ENCODE data around the gene STARD9. TPM values are rescaled to one million over a fixed set of nuclear protein-coding genes. Genes with fewer than 3 reads are reported as not detected.

The STARD9 gene
- total and polyA plus RNA-seq, 2 of the 13 experiments (the other 11 are each of a cell fraction or from before 2014, with no cell fraction given): 5.3 to 7.5 TPM

- TF ChIP-seq, protein P1, sequence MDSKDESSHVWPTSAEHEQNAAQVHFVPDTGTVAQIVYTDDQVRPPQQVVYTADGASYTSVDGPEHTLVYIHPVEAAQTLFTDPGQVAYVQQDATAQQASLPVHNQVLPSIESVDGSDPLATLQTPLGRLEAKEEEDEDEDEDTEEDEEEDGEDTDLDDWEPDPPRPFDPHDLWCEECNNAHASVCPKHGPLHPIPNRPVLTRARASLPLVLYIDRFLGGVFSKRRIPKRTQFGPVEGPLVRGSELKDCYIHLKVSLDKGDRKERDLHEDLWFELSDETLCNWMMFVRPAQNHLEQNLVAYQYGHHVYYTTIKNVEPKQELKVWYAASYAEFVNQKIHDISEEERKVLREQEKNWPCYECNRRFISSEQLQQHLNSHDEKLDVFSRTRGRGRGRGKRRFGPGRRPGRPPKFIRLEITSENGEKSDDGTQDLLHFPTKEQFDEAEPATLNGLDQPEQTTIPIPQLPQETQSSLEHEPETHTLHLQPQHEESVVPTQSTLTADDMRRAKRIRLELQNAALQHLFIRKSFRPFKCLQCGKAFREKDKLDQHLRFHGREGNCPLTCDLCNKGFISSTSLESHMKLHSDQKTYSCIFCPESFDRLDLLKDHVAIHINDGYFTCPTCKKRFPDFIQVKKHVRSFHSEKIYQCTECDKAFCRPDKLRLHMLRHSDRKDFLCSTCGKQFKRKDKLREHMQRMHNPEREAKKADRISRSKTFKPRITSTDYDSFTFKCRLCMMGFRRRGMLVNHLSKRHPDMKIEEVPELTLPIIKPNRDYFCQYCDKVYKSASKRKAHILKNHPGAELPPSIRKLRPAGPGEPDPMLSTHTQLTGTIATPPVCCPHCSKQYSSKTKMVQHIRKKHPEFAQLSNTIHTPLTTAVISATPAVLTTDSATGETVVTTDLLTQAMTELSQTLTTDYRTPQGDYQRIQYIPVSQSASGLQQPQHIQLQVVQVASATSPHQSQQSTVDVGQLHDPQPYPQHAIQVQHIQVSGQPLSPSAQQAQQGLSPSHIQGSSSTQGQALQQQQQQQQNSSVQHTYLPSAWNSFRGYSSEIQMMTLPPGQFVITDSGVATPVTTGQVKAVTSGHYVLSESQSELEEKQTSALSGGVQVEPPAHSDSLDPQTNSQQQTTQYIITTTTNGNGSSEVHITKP (CRISPR knock-in tag; IDR thresholded peaks at IDR 0.05; ENCODE audit: low read depth): no peak
- no peak for TF ChIP-seq ZNF549 (CRISPR knock-in tag; IDR thresholded peaks at IDR 0.05)
- peak; percentile 34; the same call in 1 of the 2 replicates for TF ChIP-seq ZZZ3 (CRISPR knock-in tag; IDR thresholded peaks at IDR 0.05; ENCODE audit: borderline replicate concordance)
- TF ChIP-seq NFKB2 (CRISPR knock-in tag; IDR thresholded peaks at IDR 0.05; ENCODE audit: borderline replicate concordance): peak; percentile 81; the same call in 1 of the 2 replicates
- TF ChIP-seq CCAR2 (optimal IDR thresholded peaks at IDR 0.05; ENCODE audit: low read depth, low read length): no peak
- TF ChIP-seq ZNF280D (CRISPR knock-in tag; IDR thresholded peaks at IDR 0.05): 0 out of 2 replicates have a peak, but pooled peaks have one; percentile 66
- peak; percentile 32; the same call in 1 of the 2 replicates for TF ChIP-seq CAMTA2 (CRISPR knock-in tag; IDR thresholded peaks at IDR 0.05; ENCODE audit: borderline replicate concordance)
- peak; percentile 73; the same call in 1 of the 2 replicates for TF ChIP-seq ZNF749 (CRISPR knock-in tag; IDR thresholded peaks at IDR 0.05; ENCODE audit: borderline replicate concordance)
- TF ChIP-seq AGO2 (optimal IDR thresholded peaks at IDR 0.05; ENCODE audit: low read depth, low read length): peak; percentile 72
- peak; percentile 46; the same call in 1 of the 2 replicates for TF ChIP-seq ZFP36L1 (CRISPR knock-in tag; IDR thresholded peaks at IDR 0.05)
- no peak for TF ChIP-seq ZNF3 (CRISPR knock-in tag; IDR thresholded peaks at IDR 0.05)
- no peak for TF ChIP-seq NBN (conservative IDR thresholded peaks at IDR 0.05)
- peak; percentile 55; the same call in 1 of the 2 replicates for TF ChIP-seq MAZ (IDR thresholded peaks at IDR 0.05; ENCODE audit: borderline replicate concordance, low read depth, low read length)
- TF ChIP-seq MAZ (CRISPR knock-in tag; IDR thresholded peaks at IDR 0.05; ENCODE audit: low read depth): peak; percentile 92
Measured at GRCh38 chr15:42548249-42549031, 27.0 kb upstream of the STARD9 start, which contains the start of the genes HAUS2 and LRRC57 (continued).
